GM23338 (cell line): ENCODE data around the gene DYRK1A. TPM values are rescaled to one million over a fixed set of nuclear protein-coding genes. Genes with fewer than 3 reads are reported as not detected.

Source experiments
- ATAC-seq: fragments of 200-7000 bp; cut with Tn5 transposase; 3 replicates; pipeline ENCODE4 v1.9.1; 2020
- DNase-seq: peaks from one replicate; pipeline ENCODE4 v3.0.0-alpha.2; 2015; ENCODE audit warnings: low spot score
- H2AFZ ChIP-seq: fragments of 200-600 bp; sonication (generic); 2 replicates; pipeline ENCODE4 v1.8.0; 2016; ENCODE audit warnings: antibody characterized with exemption, mild to moderate bottlenecking, moderate library complexity
- H3F3A ChIP-seq: fragments of 200-600 bp; sonication (generic); replicated peaks from 2 replicates; pipeline ENCODE4 v1.8.0; 2017; ENCODE audit warnings: antibody characterized with exemption, mixed run types, low read depth
- H3K27ac ChIP-seq: fragments of 200-600 bp; sonication (generic); 2 replicates; pipeline ENCODE4 v1.6.1; 2016; ENCODE audit warnings: low read depth
- H3K27me3 ChIP-seq: fragments of 200-600 bp; sonication (generic); 2 replicates; pipeline ENCODE4 v1.8.0; 2016; ENCODE audit warnings: mild to moderate bottlenecking, mixed run types, moderate library complexity; ENCODE audit not compliant: insufficient read depth
- H3K36me3 ChIP-seq: fragments of 200-600 bp; sonication (generic); 2 replicates; pipeline ENCODE4 v1.8.0; 2016; ENCODE audit warnings: mild to moderate bottlenecking; ENCODE audit not compliant: insufficient read depth
- H3K4me1 ChIP-seq: fragments of 200-600 bp; sonication (generic); 2 replicates; pipeline ENCODE4 v1.8.0; 2016; ENCODE audit warnings: mild to moderate bottlenecking, moderate library complexity; ENCODE audit not compliant: insufficient read depth
- H3K4me2 ChIP-seq: fragments of 200-600 bp; sonication (generic); 2 replicates; pipeline ENCODE4 v1.7.1; 2017; ENCODE audit warnings: mixed run types
- H3K4me3 ChIP-seq: fragments of 200-600 bp; sonication (generic); 2 replicates; pipeline ENCODE4 v1.6.1; 2016; ENCODE audit warnings: mixed run types
- H3K79me2 ChIP-seq: fragments of 200-600 bp; sonication (generic); replicated peaks from 2 replicates; pipeline ENCODE4 v1.8.0; 2017; ENCODE audit warnings: mild to moderate bottlenecking; ENCODE audit not compliant: insufficient read depth
- H3K9me2 ChIP-seq: fragments of 200-600 bp; sonication (generic); 2 replicates; pipeline ENCODE4 v1.8.0; 2017; ENCODE audit not compliant: insufficient read depth
- H4K20me1 ChIP-seq: fragments of 200-600 bp; sonication (generic); replicated peaks from 2 replicates; pipeline ENCODE4 v1.8.0; 2017; ENCODE audit warnings: mild to moderate bottlenecking; ENCODE audit not compliant: insufficient read depth
- H3K27ac Mint-ChIP-seq: 2 replicates; pipeline ENCODE4 v1.8.0; 2020; ENCODE audit warnings: inconsistent platforms, mild to moderate bottlenecking, moderate library complexity, mixed read lengths
- H3K27me3 Mint-ChIP-seq: 3 replicates; pipeline ENCODE4 v1.8.0; 2022; ENCODE audit warnings: low read depth, mild to moderate bottlenecking, moderate library complexity, mixed read lengths, inconsistent platforms; ENCODE audit not compliant: insufficient read depth, poor library complexity
- H3K36me3 Mint-ChIP-seq: 3 replicates; pipeline ENCODE4 v1.8.0; 2021; ENCODE audit warnings: low read depth, mild to moderate bottlenecking, inconsistent platforms, moderate library complexity, mixed read lengths
- H3K4me1 Mint-ChIP-seq: 3 replicates; pipeline ENCODE4 v1.8.0; 2020; ENCODE audit warnings: mild to moderate bottlenecking, inconsistent platforms, mixed read lengths
- H3K4me3 Mint-ChIP-seq: 3 replicates; pipeline ENCODE4 v1.8.0; 2021; ENCODE audit warnings: moderate library complexity, mild to moderate bottlenecking, inconsistent platforms, mixed read lengths
- H3K9me3 Mint-ChIP-seq: 3 replicates; pipeline ENCODE4 v1.8.0; 2020; ENCODE audit warnings: moderate library complexity, mild to moderate bottlenecking, inconsistent platforms, mixed read lengths
- CREB1 ChIP-seq: fragments of 250-450 bp; sonication (Bioruptor Pico); IDR thresholded peaks from 2 replicates; pipeline ENCODE4 v1.5.0; 2020; ENCODE audit warnings: low read depth, mild to moderate bottlenecking, moderate library complexity
- EZH2 ChIP-seq: fragments of 200-600 bp; sonication (generic); IDR thresholded peaks from one replicate; pipeline ENCODE4 v1.8.0; 2017; ENCODE audit warnings: antibody characterized with exemption, mild to moderate bottlenecking, low read depth; ENCODE audit not compliant: unreplicated experiment
- EZH2phosphoT487 ChIP-seq: fragments of 200-600 bp; sonication (generic); IDR thresholded peaks from one replicate; pipeline ENCODE4 v1.8.1; 2018; ENCODE audit warnings: antibody characterized with exemption; ENCODE audit not compliant: unreplicated experiment
- JUNB ChIP-seq: IDR thresholded peaks from one replicate; pipeline ENCODE4 v1.6.1; 2016; ENCODE audit warnings: antibody characterized with exemption; ENCODE audit not compliant: unreplicated experiment
- NANOG ChIP-seq: IDR thresholded peaks from 2 replicates; pipeline ENCODE4 v1.6.1; 2016; ENCODE audit warnings: antibody characterized with exemption, borderline replicate concordance
- POLR2AphosphoS5 ChIP-seq: IDR thresholded peaks from 2 replicates; pipeline ENCODE4 v1.6.1; 2016; ENCODE audit warnings: antibody characterized with exemption, low read depth
- STAT1 ChIP-seq: IDR thresholded peaks from one replicate; pipeline ENCODE4 v1.6.1; 2016; ENCODE audit warnings: antibody characterized with exemption; ENCODE audit not compliant: unreplicated experiment
- ZNF114 ChIP-seq: fragments of 250-450 bp; sonication (Bioruptor Pico); IDR thresholded peaks from 2 replicates; pipeline ENCODE4 v1.5.0; 2020; ENCODE audit warnings: mild to moderate bottlenecking, moderate library complexity
- polyA plus RNA-seq: library from polyadenylated mRNA; unstranded; fragments of >200 nt; fragmentation: Nextera tagmentation; extraction: Ambion mirVana; gene quantifications from 2 replicates; pipeline ENCODE4 v1.2.1, GENCODE V29; 2016
- total RNA-seq: library from RNA; depleted of rRNA; stranded (reverse); fragments of >200 nt; shearing (Covaris generic); gene quantifications from 2 replicates; pipeline ENCODE4 v1.2.3, GENCODE V29; 2014
- TF ChIP-seq, protein P1 (sequence below): fragments of 250-450 bp; sonication (Bioruptor Pico); IDR thresholded peaks from 2 replicates; pipeline ENCODE4 v1.5.0; 2020; ENCODE audit warnings: mild to moderate bottlenecking, moderate library complexity
- TF ChIP-seq, protein P2 (sequence below): IDR thresholded peaks from 2 replicates; pipeline ENCODE4 v1.6.1; 2016; ENCODE audit warnings: antibody characterized with exemption
- TF ChIP-seq, protein P3 (sequence below): IDR thresholded peaks from one replicate; pipeline ENCODE4 v1.6.1; 2018; ENCODE audit warnings: antibody characterized with exemption; ENCODE audit not compliant: unreplicated experiment
- TF ChIP-seq, protein P4 (sequence below), 2 experiments: fragments of 200-600 bp in 1 of 2; sonication (generic) in 1 of 2; conservative IDR thresholded peaks; 2 replicates each; pipeline versions ENCODE4 v1.5.1 to v1.6.1; 2016 to 2017; ENCODE audit warnings: antibody characterized with exemption in 2 of 2, low read depth in 2 of 2, mild to moderate bottlenecking in 2 of 2, moderate library complexity in 1 of 2

Gene DYRK1A
- total and polyA plus RNA-seq, 2 experiments from 2014 or later, result 10.3 to 84.7 TPM

DNA sequence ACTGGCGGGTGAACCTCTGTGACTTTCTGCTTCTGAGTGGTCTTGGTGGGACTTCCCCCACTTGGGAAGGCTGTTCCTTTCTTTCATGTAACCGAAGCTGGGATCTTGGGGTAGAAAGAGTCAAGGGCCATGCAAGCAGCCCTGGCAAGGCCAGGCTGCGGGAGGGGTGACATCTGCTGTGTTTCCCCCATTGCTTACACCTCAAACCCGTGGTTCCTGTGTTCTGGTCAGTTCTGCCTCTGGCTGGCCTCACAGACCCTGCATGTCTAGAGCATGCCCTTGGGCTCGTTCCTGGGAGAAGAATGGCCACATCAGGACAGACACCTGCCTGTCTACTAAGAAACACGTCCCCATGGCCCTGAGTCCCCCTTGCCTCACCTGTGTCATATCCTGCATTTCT is 207.7 kb downstream of the DYRK1A start (continued):
- TF ChIP-seq, protein P1, sequence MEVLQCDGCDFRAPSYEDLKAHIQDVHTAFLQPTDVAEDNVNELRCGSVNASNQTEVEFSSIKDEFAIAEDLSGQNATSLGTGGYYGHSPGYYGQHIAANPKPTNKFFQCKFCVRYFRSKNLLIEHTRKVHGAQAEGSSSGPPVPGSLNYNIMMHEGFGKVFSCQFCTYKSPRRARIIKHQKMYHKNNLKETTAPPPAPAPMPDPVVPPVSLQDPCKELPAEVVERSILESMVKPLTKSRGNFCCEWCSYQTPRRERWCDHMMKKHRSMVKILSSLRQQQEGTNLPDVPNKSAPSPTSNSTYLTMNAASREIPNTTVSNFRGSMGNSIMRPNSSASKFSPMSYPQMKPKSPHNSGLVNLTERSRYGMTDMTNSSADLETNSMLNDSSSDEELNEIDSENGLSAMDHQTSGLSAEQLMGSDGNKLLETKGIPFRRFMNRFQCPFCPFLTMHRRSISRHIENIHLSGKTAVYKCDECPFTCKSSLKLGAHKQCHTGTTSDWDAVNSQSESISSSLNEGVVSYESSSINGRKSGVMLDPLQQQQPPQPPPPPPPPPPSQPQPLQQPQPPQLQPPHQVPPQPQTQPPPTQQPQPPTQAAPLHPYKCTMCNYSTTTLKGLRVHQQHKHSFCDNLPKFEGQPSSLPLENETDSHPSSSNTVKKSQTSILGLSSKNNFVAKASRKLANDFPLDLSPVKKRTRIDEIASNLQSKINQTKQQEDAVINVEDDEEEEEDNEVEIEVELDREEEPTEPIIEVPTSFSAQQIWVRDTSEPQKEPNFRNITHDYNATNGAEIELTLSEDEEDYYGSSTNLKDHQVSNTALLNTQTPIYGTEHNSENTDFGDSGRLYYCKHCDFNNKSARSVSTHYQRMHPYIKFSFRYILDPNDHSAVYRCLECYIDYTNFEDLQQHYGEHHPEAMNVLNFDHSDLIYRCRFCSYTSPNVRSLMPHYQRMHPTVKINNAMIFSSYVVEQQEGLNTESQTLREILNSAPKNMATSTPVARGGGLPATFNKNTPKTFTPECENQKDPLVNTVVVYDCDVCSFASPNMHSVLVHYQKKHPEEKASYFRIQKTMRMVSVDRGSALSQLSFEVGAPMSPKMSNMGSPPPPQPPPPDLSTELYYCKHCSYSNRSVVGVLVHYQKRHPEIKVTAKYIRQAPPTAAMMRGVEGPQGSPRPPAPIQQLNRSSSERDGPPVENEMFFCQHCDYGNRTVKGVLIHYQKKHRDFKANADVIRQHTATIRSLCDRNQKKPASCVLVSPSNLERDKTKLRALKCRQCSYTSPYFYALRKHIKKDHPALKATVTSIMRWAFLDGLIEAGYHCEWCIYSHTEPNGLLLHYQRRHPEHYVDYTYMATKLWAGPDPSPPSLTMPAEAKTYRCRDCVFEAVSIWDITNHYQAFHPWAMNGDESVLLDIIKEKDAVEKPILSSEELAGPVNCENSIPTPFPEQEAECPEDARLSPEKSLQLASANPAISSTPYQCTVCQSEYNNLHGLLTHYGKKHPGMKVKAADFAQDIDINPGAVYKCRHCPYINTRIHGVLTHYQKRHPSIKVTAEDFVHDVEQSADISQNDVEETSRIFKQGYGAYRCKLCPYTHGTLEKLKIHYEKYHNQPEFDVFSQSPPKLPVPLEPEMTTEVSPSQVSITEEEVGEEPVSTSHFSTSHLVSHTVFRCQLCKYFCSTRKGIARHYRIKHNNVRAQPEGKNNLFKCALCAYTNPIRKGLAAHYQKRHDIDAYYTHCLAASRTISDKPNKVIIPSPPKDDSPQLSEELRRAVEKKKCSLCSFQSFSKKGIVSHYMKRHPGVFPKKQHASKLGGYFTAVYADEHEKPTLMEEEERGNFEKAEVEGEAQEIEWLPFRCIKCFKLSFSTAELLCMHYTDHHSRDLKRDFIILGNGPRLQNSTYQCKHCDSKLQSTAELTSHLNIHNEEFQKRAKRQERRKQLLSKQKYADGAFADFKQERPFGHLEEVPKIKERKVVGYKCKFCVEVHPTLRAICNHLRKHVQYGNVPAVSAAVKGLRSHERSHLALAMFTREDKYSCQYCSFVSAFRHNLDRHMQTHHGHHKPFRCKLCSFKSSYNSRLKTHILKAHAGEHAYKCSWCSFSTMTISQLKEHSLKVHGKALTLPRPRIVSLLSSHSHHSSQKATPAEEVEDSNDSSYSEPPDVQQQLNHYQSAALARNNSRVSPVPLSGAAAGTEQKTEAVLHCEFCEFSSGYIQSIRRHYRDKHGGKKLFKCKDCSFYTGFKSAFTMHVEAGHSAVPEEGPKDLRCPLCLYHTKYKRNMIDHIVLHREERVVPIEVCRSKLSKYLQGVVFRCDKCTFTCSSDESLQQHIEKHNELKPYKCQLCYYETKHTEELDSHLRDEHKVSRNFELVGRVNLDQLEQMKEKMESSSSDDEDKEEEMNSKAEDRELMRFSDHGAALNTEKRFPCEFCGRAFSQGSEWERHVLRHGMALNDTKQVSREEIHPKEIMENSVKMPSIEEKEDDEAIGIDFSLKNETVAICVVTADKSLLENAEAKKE (CRISPR knock-in tag), result no peak
- TF ChIP-seq, protein P2, sequence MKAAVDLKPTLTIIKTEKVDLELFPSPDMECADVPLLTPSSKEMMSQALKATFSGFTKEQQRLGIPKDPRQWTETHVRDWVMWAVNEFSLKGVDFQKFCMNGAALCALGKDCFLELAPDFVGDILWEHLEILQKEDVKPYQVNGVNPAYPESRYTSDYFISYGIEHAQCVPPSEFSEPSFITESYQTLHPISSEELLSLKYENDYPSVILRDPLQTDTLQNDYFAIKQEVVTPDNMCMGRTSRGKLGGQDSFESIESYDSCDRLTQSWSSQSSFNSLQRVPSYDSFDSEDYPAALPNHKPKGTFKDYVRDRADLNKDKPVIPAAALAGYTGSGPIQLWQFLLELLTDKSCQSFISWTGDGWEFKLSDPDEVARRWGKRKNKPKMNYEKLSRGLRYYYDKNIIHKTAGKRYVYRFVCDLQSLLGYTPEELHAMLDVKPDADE, result no peak
- TF ChIP-seq NANOG (no peak), CREB1 (CRISPR knock-in tag) (no peak)

DNA sequence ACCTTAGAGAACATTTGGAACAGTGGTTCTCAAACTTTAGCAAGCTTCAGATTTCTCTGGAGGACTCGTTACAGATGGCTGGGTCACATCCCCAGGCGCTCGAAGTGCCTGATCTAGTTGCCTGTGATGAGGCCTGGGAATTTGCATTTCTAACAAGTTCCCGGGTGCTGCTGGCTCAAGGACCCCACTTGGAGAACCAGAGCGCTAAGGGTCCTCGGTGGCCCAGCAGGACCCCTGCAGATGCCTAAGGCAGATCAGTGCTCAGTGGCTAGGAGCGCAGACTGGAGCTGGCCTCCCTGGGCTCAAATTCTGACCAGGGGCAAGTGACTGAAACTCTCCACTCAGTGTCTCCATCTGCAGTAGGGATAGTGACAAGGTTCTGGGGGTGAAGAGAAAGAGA is 208.2 kb downstream of the DYRK1A start:
- no peaks in the 10 kb centered on the region for H3K27me3 ChIP-seq
- TF ChIP-seq, protein P3, sequence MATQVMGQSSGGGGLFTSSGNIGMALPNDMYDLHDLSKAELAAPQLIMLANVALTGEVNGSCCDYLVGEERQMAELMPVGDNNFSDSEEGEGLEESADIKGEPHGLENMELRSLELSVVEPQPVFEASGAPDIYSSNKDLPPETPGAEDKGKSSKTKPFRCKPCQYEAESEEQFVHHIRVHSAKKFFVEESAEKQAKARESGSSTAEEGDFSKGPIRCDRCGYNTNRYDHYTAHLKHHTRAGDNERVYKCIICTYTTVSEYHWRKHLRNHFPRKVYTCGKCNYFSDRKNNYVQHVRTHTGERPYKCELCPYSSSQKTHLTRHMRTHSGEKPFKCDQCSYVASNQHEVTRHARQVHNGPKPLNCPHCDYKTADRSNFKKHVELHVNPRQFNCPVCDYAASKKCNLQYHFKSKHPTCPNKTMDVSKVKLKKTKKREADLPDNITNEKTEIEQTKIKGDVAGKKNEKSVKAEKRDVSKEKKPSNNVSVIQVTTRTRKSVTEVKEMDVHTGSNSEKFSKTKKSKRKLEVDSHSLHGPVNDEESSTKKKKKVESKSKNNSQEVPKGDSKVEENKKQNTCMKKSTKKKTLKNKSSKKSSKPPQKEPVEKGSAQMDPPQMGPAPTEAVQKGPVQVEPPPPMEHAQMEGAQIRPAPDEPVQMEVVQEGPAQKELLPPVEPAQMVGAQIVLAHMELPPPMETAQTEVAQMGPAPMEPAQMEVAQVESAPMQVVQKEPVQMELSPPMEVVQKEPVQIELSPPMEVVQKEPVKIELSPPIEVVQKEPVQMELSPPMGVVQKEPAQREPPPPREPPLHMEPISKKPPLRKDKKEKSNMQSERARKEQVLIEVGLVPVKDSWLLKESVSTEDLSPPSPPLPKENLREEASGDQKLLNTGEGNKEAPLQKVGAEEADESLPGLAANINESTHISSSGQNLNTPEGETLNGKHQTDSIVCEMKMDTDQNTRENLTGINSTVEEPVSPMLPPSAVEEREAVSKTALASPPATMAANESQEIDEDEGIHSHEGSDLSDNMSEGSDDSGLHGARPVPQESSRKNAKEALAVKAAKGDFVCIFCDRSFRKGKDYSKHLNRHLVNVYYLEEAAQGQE, result no peak
- no peak for TF ChIP-seq ZNF114
- TF ChIP-seq CREB1 (CRISPR knock-in tag), result no peak
- no peak for TF ChIP-seq EZH2
- TF ChIP-seq NANOG, result no peak
- TF ChIP-seq, protein P4, sequence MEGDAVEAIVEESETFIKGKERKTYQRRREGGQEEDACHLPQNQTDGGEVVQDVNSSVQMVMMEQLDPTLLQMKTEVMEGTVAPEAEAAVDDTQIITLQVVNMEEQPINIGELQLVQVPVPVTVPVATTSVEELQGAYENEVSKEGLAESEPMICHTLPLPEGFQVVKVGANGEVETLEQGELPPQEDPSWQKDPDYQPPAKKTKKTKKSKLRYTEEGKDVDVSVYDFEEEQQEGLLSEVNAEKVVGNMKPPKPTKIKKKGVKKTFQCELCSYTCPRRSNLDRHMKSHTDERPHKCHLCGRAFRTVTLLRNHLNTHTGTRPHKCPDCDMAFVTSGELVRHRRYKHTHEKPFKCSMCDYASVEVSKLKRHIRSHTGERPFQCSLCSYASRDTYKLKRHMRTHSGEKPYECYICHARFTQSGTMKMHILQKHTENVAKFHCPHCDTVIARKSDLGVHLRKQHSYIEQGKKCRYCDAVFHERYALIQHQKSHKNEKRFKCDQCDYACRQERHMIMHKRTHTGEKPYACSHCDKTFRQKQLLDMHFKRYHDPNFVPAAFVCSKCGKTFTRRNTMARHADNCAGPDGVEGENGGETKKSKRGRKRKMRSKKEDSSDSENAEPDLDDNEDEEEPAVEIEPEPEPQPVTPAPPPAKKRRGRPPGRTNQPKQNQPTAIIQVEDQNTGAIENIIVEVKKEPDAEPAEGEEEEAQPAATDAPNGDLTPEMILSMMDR (conservative IDR thresholded peaks at IDR 0.05; ENCODE audit: low read depth in 2 of 2), result no peak
- no peak for TF ChIP-seq EZH2phosphoT487
- TF ChIP-seq JUNB, result no peak
- no peak for TF ChIP-seq STAT1
- TF ChIP-seq POLR2AphosphoS5, result no peak

More for the DNA sequence above, 208.2 kb downstream of the DYRK1A start:
- no peaks in the 10 kb centered on the region for H3F3A ChIP-seq
- no peak for ATAC-seq
- no peaks in the 10 kb centered on the region for H3K79me2 ChIP-seq
- H3K4me2 ChIP-seq, result no peak overlapping the region
- H3K4me1 ChIP-seq, result no peaks in the 10 kb centered on the region
- Mint-ChIP-seq H3K4me1 (no peaks in the 10 kb centered on the region; the same call in 2 of the 3 replicates), H3K9me3 (peaks cover 33% of the 10 kb centered on the region), H3K4me3 (no peak overlapping the region), H3K36me3 (peaks cover 32% of the 10 kb centered on the region), H3K27me3 (peaks cover 2% of the 10 kb centered on the region), H3K27ac (no peak overlapping the region)
- no peaks in the 10 kb centered on the region for H3K9me2 ChIP-seq
- no peak for DNase-seq
- H3K36me3 ChIP-seq, result peaks cover 11% of the 10 kb centered on the region; the same call in 1 of the 2 replicates
- no peak overlapping the region for H3K27ac ChIP-seq
- H4K20me1 ChIP-seq, result no peaks in the 10 kb centered on the region
- H3K4me3 ChIP-seq, result no peak overlapping the region
- no peak overlapping the region for H2AFZ ChIP-seq
